ENCODE data around the gene NYNRIN. TPM values are rescaled to one million over a fixed set of nuclear protein-coding genes. Genes with fewer than 3 reads are reported as not detected.

NYNRIN gene
- total RNA-seq, 1 donor from 2014 or later, result 15.5 TPM

DNA sequence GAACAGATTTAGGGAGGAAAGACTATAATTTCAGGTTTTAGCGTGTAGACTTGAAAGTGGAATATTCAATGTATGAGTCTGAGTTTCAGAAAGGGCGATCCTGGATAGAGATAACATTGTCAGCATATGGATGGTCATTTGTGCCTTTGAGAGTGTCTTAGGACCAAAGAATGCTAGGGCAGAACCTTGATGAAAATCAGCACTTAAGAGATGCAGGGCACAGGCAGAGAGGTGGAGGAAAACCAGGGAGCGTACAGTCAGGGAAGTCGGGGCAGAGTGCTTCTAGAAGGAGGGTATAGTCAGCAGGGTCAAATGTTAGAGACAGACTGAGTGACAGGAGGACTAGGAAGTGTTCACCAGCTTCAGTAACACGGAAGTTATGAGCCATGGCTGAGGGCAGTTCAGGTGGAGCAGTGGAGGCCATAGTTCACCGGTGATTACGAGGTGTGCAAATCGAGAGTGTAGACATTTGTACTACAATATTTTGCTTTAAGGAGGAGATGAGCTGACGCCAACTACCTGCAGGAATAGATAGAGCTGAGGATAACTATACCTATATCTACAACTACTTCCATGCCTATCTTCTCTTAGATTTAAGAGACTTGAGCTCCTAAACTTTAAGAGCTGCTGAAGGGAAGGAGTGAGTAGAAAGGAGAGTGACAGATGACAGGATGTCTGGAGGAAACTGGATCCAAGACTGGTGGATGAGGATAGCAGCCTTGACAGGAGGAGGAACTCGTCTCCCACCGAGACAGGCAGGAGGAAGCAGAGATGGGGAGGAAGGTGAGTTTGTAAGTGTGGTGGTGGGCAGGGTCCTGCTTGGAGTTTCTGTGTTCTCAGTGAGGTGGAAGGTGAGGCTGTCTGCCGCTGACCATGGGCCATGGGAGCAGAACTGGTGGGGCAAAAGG, 24.1 kb downstream of the NYNRIN start:
- H3K36me3 Mint-ChIP-seq, result no peaks in the 10 kb centered on the region
- DNase-seq (ENCODE audit: low spot score), result no peak
- no peak overlapping the region for H3K4me3 ChIP-seq

DNA sequence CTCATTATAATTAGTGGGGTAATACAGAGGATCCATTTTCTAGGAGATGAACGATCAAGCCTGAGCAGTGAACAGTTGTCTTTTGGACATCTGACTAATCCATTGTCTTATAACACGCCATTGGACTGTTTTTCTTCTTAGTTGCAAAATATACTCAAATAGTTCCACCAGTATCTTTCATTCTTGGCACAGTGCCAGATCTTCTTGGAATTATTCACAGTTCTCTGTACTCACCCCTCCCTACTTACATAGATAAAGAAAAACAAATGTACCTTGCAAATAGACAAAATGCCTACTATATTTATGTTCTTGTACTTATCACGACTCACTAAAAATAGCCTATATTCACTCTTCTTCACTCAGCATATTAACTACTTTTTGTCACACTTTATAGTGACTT, 26.9 kb downstream of the NYNRIN start:
- no peaks in the 10 kb centered on the region for H3K9me3 Mint-ChIP-seq
- Histone ChIP-seq H4K20me1 (ENCODE audit: low read depth) (peaks cover under 1% of the 10 kb centered on the region), H3F3A (ENCODE audit: low read depth) (peaks cover 9% of the 10 kb centered on the region), H3K4me2 (no peak overlapping the region), H2AFZ (replicated peaks) (no peak overlapping the region), H3K4me3 (no peak overlapping the region), H3K9ac (no peak overlapping the region), H3K9me3 (ENCODE audit: low read depth) (no peaks in the 10 kb centered on the region), H3K27me3 (peaks cover 66% of the 10 kb centered on the region), H3K4me1 (no peaks in the 10 kb centered on the region), H3K79me2 (ENCODE audit: low read depth) (peaks cover 4% of the 10 kb centered on the region), H3K27ac (no peak overlapping the region), H3K36me3 (no peaks in the 10 kb centered on the region)
- TF ChIP-seq EZH2phosphoT487 (IDR thresholded peaks at IDR 0.05) (no peak), EZH2 (IDR thresholded peaks at IDR 0.05) (no peak)
- TF ChIP-seq, protein P1, sequence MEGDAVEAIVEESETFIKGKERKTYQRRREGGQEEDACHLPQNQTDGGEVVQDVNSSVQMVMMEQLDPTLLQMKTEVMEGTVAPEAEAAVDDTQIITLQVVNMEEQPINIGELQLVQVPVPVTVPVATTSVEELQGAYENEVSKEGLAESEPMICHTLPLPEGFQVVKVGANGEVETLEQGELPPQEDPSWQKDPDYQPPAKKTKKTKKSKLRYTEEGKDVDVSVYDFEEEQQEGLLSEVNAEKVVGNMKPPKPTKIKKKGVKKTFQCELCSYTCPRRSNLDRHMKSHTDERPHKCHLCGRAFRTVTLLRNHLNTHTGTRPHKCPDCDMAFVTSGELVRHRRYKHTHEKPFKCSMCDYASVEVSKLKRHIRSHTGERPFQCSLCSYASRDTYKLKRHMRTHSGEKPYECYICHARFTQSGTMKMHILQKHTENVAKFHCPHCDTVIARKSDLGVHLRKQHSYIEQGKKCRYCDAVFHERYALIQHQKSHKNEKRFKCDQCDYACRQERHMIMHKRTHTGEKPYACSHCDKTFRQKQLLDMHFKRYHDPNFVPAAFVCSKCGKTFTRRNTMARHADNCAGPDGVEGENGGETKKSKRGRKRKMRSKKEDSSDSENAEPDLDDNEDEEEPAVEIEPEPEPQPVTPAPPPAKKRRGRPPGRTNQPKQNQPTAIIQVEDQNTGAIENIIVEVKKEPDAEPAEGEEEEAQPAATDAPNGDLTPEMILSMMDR (IDR thresholded peaks at IDR 0.05), result no peak
- no peaks in the 10 kb centered on the region for H3K36me3 Mint-ChIP-seq
- H3K27ac Mint-ChIP-seq, result no peak overlapping the region
- DNase-seq (ENCODE audit: low spot score), result no peak
- H3K4me3 Mint-ChIP-seq, result no peak overlapping the region
- H3K27me3 Mint-ChIP-seq (ENCODE audit: insufficient read depth, low read depth), result peaks cover 4% of the 10 kb centered on the region
- peaks cover 7% of the 10 kb centered on the region for H3K4me1 Mint-ChIP-seq

More for the DNA sequence above, 24.1 kb downstream of the NYNRIN start:
- Histone ChIP-seq H3K27me3 (peaks cover 72% of the 10 kb centered on the region), H3K36me3 (no peaks in the 10 kb centered on the region), H4K20me1 (ENCODE audit: low read depth) (peaks cover under 1% of the 10 kb centered on the region), H2AFZ (replicated peaks) (no peak overlapping the region), H3F3A (ENCODE audit: low read depth) (no peaks in the 10 kb centered on the region), H3K27ac (no peak overlapping the region), H3K79me2 (ENCODE audit: low read depth) (no peaks in the 10 kb centered on the region), H3K4me2 (no peak overlapping the region), H3K9ac (no peak overlapping the region), H3K4me1 (no peaks in the 10 kb centered on the region), H3K9me3 (ENCODE audit: low read depth) (no peaks in the 10 kb centered on the region)
- Mint-ChIP-seq H3K27ac (no peak overlapping the region), H3K4me1 (no peaks in the 10 kb centered on the region), H3K4me3 (no peak overlapping the region), H3K9me3 (no peaks in the 10 kb centered on the region), H3K27me3 (ENCODE audit: insufficient read depth, low read depth) (peaks cover 2% of the 10 kb centered on the region)
- TF ChIP-seq, protein P1 (IDR thresholded peaks at IDR 0.05), result no peak
- no peak for TF ChIP-seq EZH2 (IDR thresholded peaks at IDR 0.05)
- TF ChIP-seq EZH2phosphoT487 (IDR thresholded peaks at IDR 0.05), result no peak

- H3K27me3 Mint-ChIP-seq (ENCODE audit: insufficient read depth, low read depth), result peaks cover 4% of the 10 kb centered on the region
- peaks cover 15% of the 10 kb centered on the region for H3F3A ChIP-seq (ENCODE audit: low read depth)
- H3K9ac ChIP-seq, result no peak overlapping the region
- H3K4me1 ChIP-seq, result no peaks in the 10 kb centered on the region
- H3K4me3 ChIP-seq, result no peak overlapping the region
- H3K4me2 ChIP-seq, result no peak overlapping the region
- no peak overlapping the region for H2AFZ ChIP-seq (replicated peaks)
- DNase-seq (ENCODE audit: low spot score), result no peak
- peaks cover 11% of the 10 kb centered on the region for H3K4me1 Mint-ChIP-seq
- no peaks in the 10 kb centered on the region for H3K36me3 ChIP-seq
- no peaks in the 10 kb centered on the region for H3K9me3 ChIP-seq (ENCODE audit: low read depth)
- H3K27ac Mint-ChIP-seq, result no peak overlapping the region
- no peak overlapping the region for H3K27ac ChIP-seq
- TF ChIP-seq, protein P1 (IDR thresholded peaks at IDR 0.05), result no peak
- no peak for TF ChIP-seq EZH2phosphoT487 (IDR thresholded peaks at IDR 0.05)
- TF ChIP-seq EZH2 (IDR thresholded peaks at IDR 0.05), result no peak
- no peaks in the 10 kb centered on the region for H3K9me3 Mint-ChIP-seq
- peaks cover 60% of the 10 kb centered on the region for H3K27me3 ChIP-seq
- H4K20me1 ChIP-seq (ENCODE audit: low read depth), result peaks cover 7% of the 10 kb centered on the region
- no peaks in the 10 kb centered on the region for H3K36me3 Mint-ChIP-seq
- H3K79me2 ChIP-seq (ENCODE audit: low read depth), result peaks cover 4% of the 10 kb centered on the region
- no peak overlapping the region for H3K4me3 Mint-ChIP-seq
Measured at GRCh38 chr14:24426150-24426911, 27.5 kb downstream of the NYNRIN start.
